Measurements from ENCODE around the gene SPRED2. TPM values are rescaled to one million over a fixed set of nuclear protein-coding genes. Genes with fewer than 3 reads are reported as not detected.
"Not testable (repeated sequence)": the region's sequence is repeated elsewhere in the genome, so short reads cannot be mapped to it uniquely, and the experiment has no call there.

Gene SPRED2
- total RNA-seq, 1 donor from 2014 or later: 18.4 TPM

- no peaks in the 10 kb centered on the region for H3K27me3 ChIP-seq
- no peaks in the 10 kb centered on the region for H3K9me3 ChIP-seq
- H3K27ac ChIP-seq: no peak overlapping the region
- H3K4me1 ChIP-seq: peaks cover 21% of the 10 kb centered on the region
- no peak overlapping the region for H3K4me3 ChIP-seq
- TF ChIP-seq POLR2A (IDR thresholded peaks at IDR 0.05) (no peak), POLR2AphosphoS5 (IDR thresholded peaks at IDR 0.05; ENCODE audit: insufficient read depth in 1 of 2, low read depth in 1 of 2) (no peak)
- TF ChIP-seq, protein P1, sequence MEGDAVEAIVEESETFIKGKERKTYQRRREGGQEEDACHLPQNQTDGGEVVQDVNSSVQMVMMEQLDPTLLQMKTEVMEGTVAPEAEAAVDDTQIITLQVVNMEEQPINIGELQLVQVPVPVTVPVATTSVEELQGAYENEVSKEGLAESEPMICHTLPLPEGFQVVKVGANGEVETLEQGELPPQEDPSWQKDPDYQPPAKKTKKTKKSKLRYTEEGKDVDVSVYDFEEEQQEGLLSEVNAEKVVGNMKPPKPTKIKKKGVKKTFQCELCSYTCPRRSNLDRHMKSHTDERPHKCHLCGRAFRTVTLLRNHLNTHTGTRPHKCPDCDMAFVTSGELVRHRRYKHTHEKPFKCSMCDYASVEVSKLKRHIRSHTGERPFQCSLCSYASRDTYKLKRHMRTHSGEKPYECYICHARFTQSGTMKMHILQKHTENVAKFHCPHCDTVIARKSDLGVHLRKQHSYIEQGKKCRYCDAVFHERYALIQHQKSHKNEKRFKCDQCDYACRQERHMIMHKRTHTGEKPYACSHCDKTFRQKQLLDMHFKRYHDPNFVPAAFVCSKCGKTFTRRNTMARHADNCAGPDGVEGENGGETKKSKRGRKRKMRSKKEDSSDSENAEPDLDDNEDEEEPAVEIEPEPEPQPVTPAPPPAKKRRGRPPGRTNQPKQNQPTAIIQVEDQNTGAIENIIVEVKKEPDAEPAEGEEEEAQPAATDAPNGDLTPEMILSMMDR (IDR thresholded peaks at IDR 0.05): no peak
- no peak for DNase-seq (ENCODE audit: extremely low spot score in 2 of 2)
- H3K36me3 ChIP-seq: no peaks in the 10 kb centered on the region
- intact Hi-C loops (cut with DNase I): no loop called here
Measured at GRCh38 chr2:65344182-65344581, 88.2 kb downstream of the SPRED2 start.

DNA sequence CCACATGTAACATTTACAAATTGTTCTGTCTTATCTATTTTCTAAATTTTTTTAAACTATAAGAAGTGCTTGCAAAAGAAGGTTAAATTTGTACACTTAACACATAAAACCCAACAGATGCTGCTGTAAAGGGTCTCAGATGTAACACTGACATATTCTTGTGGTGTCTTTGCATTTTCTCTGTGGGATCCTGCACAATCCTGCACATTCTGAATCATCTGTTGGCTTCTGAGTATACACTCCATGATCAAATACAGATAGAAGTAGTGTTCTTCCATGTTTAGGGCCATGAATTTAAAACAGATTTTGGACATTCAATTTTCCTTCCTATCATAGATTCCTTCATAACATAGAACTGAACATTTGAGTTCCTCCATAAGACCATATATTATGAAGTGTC lies 89.0 kb downstream of the SPRED2 start:
- no peaks in the 10 kb centered on the region for H3K27me3 ChIP-seq
- no peak overlapping the region for H3K4me3 ChIP-seq
- no peaks in the 10 kb centered on the region for H3K9me3 ChIP-seq
- H3K4me1 ChIP-seq: peaks cover 21% of the 10 kb centered on the region
- no peak overlapping the region for H3K27ac ChIP-seq
- intact Hi-C loops (cut with DNase I): no loop called here
- no peaks in the 10 kb centered on the region for H3K36me3 ChIP-seq
- no peak for DNase-seq (ENCODE audit: extremely low spot score in 2 of 2)
- TF ChIP-seq POLR2AphosphoS5 (IDR thresholded peaks at IDR 0.05; ENCODE audit: insufficient read depth in 1 of 2, low read depth in 1 of 2): no peak
- TF ChIP-seq, protein P1 (IDR thresholded peaks at IDR 0.05): no peak
- no peak for TF ChIP-seq POLR2A (IDR thresholded peaks at IDR 0.05)

- Histone ChIP-seq H3K9me3 (no peaks in the 10 kb centered on the region), H3K36me3 (no peaks in the 10 kb centered on the region), H3K4me1 (peaks cover 17% of the 10 kb centered on the region), H3K27ac (no peak overlapping the region), H3K4me3 (no peak overlapping the region), H3K27me3 (no peaks in the 10 kb centered on the region)
- intact Hi-C loops (cut with DNase I): no loop called here
- DNase-seq (ENCODE audit: extremely low spot score in 2 of 2): no peak
- TF ChIP-seq POLR2A (IDR thresholded peaks at IDR 0.05): no peak
- no peak for TF ChIP-seq POLR2AphosphoS5 (IDR thresholded peaks at IDR 0.05; ENCODE audit: insufficient read depth in 1 of 2, low read depth in 1 of 2)
- TF ChIP-seq, protein P1 (IDR thresholded peaks at IDR 0.05): no peak
Measured at GRCh38 chr2:65340898-65341681, 91.3 kb downstream of the SPRED2 start.

- H3K27ac ChIP-seq: no peak overlapping the region
- TF ChIP-seq POLR2AphosphoS5 (IDR thresholded peaks at IDR 0.05; ENCODE audit: insufficient read depth in 1 of 2, low read depth in 1 of 2) (no peak), POLR2A (IDR thresholded peaks at IDR 0.05) (no peak)
- TF ChIP-seq, protein P1 (IDR thresholded peaks at IDR 0.05): no peak
- H3K27me3 ChIP-seq: no peaks in the 10 kb centered on the region
- H3K4me3 ChIP-seq: no peak overlapping the region
- peaks cover 4% of the 10 kb centered on the region for H3K4me1 ChIP-seq
- no peaks in the 10 kb centered on the region for H3K36me3 ChIP-seq
- no peak for DNase-seq (ENCODE audit: extremely low spot score in 2 of 2)
- H3K9me3 ChIP-seq: no peaks in the 10 kb centered on the region
- intact Hi-C loops (cut with DNase I): no loop called here
Measured at GRCh38 chr2:65339648-65340047, 92.8 kb downstream of the SPRED2 start.

DNA sequence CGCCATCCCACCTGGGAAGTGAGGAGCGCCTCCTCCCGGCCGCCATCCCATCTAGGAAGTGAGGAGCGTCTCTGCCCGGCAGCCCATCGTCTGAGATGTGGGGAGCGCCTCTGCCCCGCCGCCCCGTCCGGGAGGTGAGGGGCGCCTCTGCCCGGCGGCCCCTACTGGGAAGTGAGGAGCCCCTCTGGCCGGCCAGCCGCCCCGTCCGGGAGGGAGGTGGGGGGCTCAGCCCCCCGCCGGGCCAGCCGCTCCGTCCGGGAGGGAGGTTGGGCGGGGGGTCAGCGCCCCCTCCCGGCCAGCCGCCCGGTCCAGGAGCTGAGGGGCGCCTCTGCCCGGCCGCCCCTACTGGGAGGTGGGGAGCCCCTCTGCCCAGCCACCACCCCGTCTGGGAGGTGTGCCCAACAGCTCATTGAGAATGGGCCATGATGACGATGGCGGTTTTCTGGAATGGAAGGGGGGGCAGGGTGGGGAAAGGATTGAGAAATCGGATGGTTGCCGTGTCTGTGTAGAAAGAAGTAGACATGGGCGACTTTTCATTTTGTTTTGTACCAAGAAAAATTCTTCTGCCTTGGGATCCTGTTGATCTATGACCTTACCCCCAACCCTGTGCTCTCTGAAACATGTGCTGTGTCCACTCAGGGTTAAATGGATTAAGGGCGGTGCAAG lies 93.4 kb downstream of the SPRED2 start:
- intact Hi-C loops (cut with DNase I); H3K9me3 ChIP-seq; H3K36me3 ChIP-seq; DNase-seq (ENCODE audit: extremely low spot score in 2 of 2); H3K27me3 ChIP-seq; H3K4me1 ChIP-seq; H3K4me3 ChIP-seq; H3K27ac ChIP-seq: not testable (repeated sequence)

DNA sequence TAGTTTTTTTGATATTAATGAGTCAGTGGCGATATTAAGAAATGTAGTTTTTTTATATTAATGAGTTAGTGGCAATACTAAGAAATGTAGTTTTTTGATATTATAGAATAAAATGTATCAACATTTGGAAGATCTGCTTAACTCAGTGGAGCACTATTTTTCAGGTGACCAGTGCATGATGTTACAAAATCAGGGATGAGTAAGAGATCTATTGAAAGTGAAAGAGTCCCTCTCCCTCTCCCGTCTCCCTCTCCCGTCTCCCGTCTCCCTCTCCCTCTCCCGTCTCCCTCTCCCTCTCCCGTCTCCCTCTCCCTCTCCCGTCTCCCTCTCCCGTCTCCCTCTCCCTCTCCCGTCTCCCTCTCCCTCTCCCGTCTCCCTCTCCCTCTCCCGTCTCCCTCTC lies 94.5 kb downstream of the SPRED2 start:
- H3K4me3 ChIP-seq; DNase-seq (ENCODE audit: extremely low spot score in 2 of 2); H3K36me3 ChIP-seq; H3K27me3 ChIP-seq; H3K4me1 ChIP-seq; H3K27ac ChIP-seq; H3K9me3 ChIP-seq; intact Hi-C loops (cut with DNase I): not testable (repeated sequence)

Measured in vagina (tissue), 2 donors.